Lung (tissue), 12 donors: ENCODE data around the gene OMG. TPM values are rescaled to one million over a fixed set of nuclear protein-coding genes. Genes with fewer than 3 reads are reported as not detected.
A peak's percentile ranks its signal among the peaks of the same experiment; 100 is the strongest.
"Not testable (repeated sequence)": the region's sequence is repeated elsewhere in the genome, so short reads cannot be mapped to it uniquely, and the experiment has no call there.

Source experiments
- ATAC-seq: fragments of 200-7000 bp; cut with Tn5 transposase; one replicate; pipeline ENCODE4 v1.9.1; 2020; ENCODE audit warnings: moderate number of reproducible peaks; ENCODE audit not compliant: insufficient read depth, low FRiP score
- DNase-seq, 3 donors: peaks; one replicate each; pipeline ENCODE4 v3.0.0-alpha.2; 2013 to 2017
- H3K27ac ChIP-seq, 2 donors: one replicate each; pipeline ENCODE4 v1.5.1; 2013; ENCODE audit warnings: mild to moderate bottlenecking in 2 of 2, moderate library complexity in 2 of 2, control low read depth in 1 of 2, inconsistent platforms in 1 of 2, low read depth in 1 of 2, low read length in 1 of 2
- H3K27me3 ChIP-seq, 3 donors: one replicate each; pipeline ENCODE4 v1.5.1; 2013; ENCODE audit warnings: low read length in 2 of 3; ENCODE audit not compliant: control insufficient read depth in 3 of 3, insufficient read depth in 3 of 3
- H3K36me3 ChIP-seq, 4 donors: one replicate each; pipeline ENCODE4 v1.5.1; 2013; ENCODE audit warnings: low read length in 4 of 4, mild to moderate bottlenecking in 1 of 4, moderate library complexity in 1 of 4; ENCODE audit not compliant: control insufficient read depth in 4 of 4, insufficient read depth in 4 of 4
- H3K4me1 ChIP-seq, 5 donors: one replicate each; pipeline ENCODE4 v1.5.1; 2013; ENCODE audit warnings: low read length in 5 of 5, mild to moderate bottlenecking in 2 of 5, moderate library complexity in 1 of 5; ENCODE audit not compliant: control insufficient read depth in 5 of 5, insufficient read depth in 5 of 5
- H3K4me3 ChIP-seq: one replicate; pipeline ENCODE4 v1.5.1; 2013; ENCODE audit warnings: mild to moderate bottlenecking, control low read depth, moderate library complexity
- H3K9ac ChIP-seq, 2 donors: one replicate each; pipeline ENCODE4 v1.5.1; 2013; ENCODE audit warnings: low read length in 2 of 2, control low read depth in 1 of 2; ENCODE audit not compliant: insufficient read depth in 1 of 2
- H3K9me3 ChIP-seq, 4 donors: one replicate each; pipeline ENCODE4 v1.5.1; 2013; ENCODE audit warnings: low read length in 3 of 4, mild to moderate bottlenecking in 1 of 4, moderate library complexity in 1 of 4; ENCODE audit not compliant: control insufficient read depth in 4 of 4, insufficient read depth in 3 of 4
- WGBS, 2 donors: extraction: QIAGEN DNeasy Blood & Tissue Kit; methylation state at CpG; one replicate each; pipeline ENCODE4 v1.1.7; 2013; 5-methylcytosine and 5-hydroxymethylcytosine counted together
- polyA plus RNA-seq, 2 donors: library from polyadenylated mRNA; stranded (reverse); fragments of 200-250 nt; gene quantifications; one replicate each; pipeline ENCODE4 v1.2.1, GENCODE V29; 2013
- total RNA-seq, 2 donors: library from RNA; depleted of rRNA in 1 of 2; stranded (reverse); fragments of >200 nt in 1 of 2; gene quantifications; one replicate each; pipeline ENCODE4 v1.2.1, GENCODE V29; 2014 to 2021
- TF ChIP-seq, protein P1 (sequence below): IDR thresholded peaks from 2 replicates; pipeline ENCODE4 v1.5.1; 2012; ENCODE audit warnings: mild to moderate bottlenecking; ENCODE audit errors: control extremely low read depth, extremely low read depth
- donor health status: control.
- donor health status: control.
- donor health status: Bipolar disorder and iron deficiency.
- donor health status: healthy.
- donor health status: DM: yes; HTN: yes; CAD: no.

OMG gene
- total and polyA plus RNA-seq, 4 donors: 16.5 to 41.6 (median 31.0) TPM

GRCh38 chr17:31313982-31314781, 17.1 kb upstream of the OMG start, which contains the start of gene EVI2B:
TSS of gene EVI2B (minus strand) at chr17:31314054. CDS start at chr17:31305609, 8,445 bp downstream.
- WGBS, 2 donors: 27 to 56% methylated on average over 3 of the region's 3 CpGs
- no peak for ATAC-seq
- TF ChIP-seq, protein P1, sequence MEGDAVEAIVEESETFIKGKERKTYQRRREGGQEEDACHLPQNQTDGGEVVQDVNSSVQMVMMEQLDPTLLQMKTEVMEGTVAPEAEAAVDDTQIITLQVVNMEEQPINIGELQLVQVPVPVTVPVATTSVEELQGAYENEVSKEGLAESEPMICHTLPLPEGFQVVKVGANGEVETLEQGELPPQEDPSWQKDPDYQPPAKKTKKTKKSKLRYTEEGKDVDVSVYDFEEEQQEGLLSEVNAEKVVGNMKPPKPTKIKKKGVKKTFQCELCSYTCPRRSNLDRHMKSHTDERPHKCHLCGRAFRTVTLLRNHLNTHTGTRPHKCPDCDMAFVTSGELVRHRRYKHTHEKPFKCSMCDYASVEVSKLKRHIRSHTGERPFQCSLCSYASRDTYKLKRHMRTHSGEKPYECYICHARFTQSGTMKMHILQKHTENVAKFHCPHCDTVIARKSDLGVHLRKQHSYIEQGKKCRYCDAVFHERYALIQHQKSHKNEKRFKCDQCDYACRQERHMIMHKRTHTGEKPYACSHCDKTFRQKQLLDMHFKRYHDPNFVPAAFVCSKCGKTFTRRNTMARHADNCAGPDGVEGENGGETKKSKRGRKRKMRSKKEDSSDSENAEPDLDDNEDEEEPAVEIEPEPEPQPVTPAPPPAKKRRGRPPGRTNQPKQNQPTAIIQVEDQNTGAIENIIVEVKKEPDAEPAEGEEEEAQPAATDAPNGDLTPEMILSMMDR: no peak
- peaks cover 0 to 4% (median 0%) of the 10 kb centered on the region in 5 donors for H3K4me1 ChIP-seq
- peak within 1 kb of the TSS in 1 of 2 donors; percentile 79 for H3K27ac ChIP-seq
- DNase-seq: peak in 1 of 3 donors; percentile 12
- no peak within 1 kb of the TSS for H3K4me3 ChIP-seq
- no peaks in the 10 kb centered on the region for H3K9me3 ChIP-seq
- H3K36me3 ChIP-seq: no peaks in the 10 kb centered on the region
- H3K9ac ChIP-seq: no peak within 1 kb of the TSS
- H3K27me3 ChIP-seq: no peaks in the 10 kb centered on the region

DNA sequence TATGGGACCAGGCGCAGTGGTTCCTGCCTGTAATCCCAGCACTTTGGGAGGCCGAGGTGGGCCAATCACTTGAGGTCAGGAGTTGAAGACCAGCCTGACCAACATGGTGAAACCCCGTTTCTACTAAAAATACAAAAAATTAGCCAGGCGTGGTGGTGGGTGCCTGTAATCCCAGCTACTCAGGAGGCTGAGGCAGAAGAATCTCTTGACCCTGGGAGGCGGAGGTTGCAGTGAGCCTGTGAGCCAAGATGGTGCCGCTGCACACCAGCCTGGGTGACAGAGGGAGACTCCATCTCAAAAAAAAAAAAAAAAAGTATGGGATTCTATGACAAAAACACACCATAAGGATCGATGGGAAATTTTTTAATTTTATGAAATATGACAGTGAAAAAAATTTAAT, 15.2 kb upstream of the OMG start:
- not testable (repeated sequence) for H3K9ac ChIP-seq, DNase-seq, H3K27me3 ChIP-seq, H3K9me3 ChIP-seq, H3K4me3 ChIP-seq, H3K4me1 ChIP-seq, ATAC-seq, H3K27ac ChIP-seq, H3K36me3 ChIP-seq
- WGBS, 2 donors: 46 to 57% methylated on average over 6 of the region's 7 CpGs

- Histone ChIP-seq H3K27me3 (no peaks in the 10 kb centered on the region), H3K4me3 (no peak overlapping the region), H3K9me3 (no peaks in the 10 kb centered on the region), H3K27ac (no peak overlapping the region), H3K36me3 (peaks cover 0 to 3% (median 0%) of the 10 kb centered on the region in 4 donors), H3K9ac (peak overlapping the region in 1 of 2 donors; percentile 11), H3K4me1 (no peaks in the 10 kb centered on the region)
- TF ChIP-seq, protein P1: no peak
- DNase-seq (no peak), ATAC-seq (no peak)
- 42 to 62% methylated on average over 3 of the region's 3 CpGs for WGBS, 2 donors
These were observed 14.5 kb upstream of the OMG start for GRCh38 chr17:31311526-31311925.

DNA sequence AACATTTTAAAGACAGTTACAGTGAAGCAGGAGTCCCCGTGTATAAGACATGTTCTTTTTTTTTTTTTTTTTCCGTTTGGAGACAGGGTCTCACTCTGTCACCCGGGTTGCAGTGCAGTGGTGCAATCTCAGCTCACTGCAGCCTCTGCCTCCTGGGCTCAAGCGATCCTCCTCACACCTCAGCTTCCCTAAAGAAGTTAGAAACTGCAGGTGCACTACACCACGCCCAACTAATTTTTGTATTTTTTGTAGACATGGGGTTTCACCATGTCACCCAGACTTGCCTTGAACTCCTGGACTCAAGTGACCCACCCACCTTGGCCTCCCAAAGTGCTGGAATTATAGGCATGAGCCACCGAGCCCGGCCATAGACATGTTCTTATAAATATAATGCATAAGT, 13.8 kb upstream of the OMG start:
- H3K4me3 ChIP-seq: no peak overlapping the region
- peak overlapping the region in 1 of 2 donors; percentile 47 for H3K27ac ChIP-seq

More for the DNA sequence above, 13.8 kb upstream of the OMG start:
- DNase-seq (no peak), ATAC-seq (no peak)
- Histone ChIP-seq H3K4me1 (no peaks in the 10 kb centered on the region), H3K27me3 (no peaks in the 10 kb centered on the region), H3K36me3 (peaks cover 0 to 3% (median 0%) of the 10 kb centered on the region in 4 donors), H3K9me3 (no peaks in the 10 kb centered on the region), H3K9ac (no peak overlapping the region)
- WGBS, 2 donors: 30 to 71% methylated on average over 7 of the region's 7 CpGs
- TF ChIP-seq, protein P1: no peak
